ENCODE results near the gene CTSF.
"Not testable (repeated sequence)": the region's sequence is repeated elsewhere in the genome, so short reads cannot be mapped to it uniquely, and the experiment has no call there.

CTSF gene

GRCh38 chr11:66586136-66586535 is 17.7 kb upstream of the CTSF start:
- Histone ChIP-seq H4K20me1 (ENCODE audit: insufficient read depth, low read length) (no peaks in the 10 kb centered on the region), H3K4me1 (ENCODE audit: low read length) (no peaks in the 10 kb centered on the region)

GRCh38 chr11:66585447-66585846 is 17.0 kb upstream of the CTSF start:
- H3K9me3 ChIP-seq (ENCODE audit: insufficient read depth, low read length); H3K27ac ChIP-seq (ENCODE audit: low read length); H3K4me3 ChIP-seq (ENCODE audit: low read length); H3K9ac ChIP-seq (ENCODE audit: low read length); H4K20me1 ChIP-seq (ENCODE audit: insufficient read depth, low read length); H3K27me3 ChIP-seq (ENCODE audit: low read depth, low read length); H3K4me1 ChIP-seq (ENCODE audit: low read length); H3K79me2 ChIP-seq (ENCODE audit: low read length); H3K36me3 ChIP-seq (replicated peaks; ENCODE audit: low read depth, low read length); H2AFZ ChIP-seq (ENCODE audit: low read depth, low read length); H3K4me2 ChIP-seq (ENCODE audit: low read length): not testable (repeated sequence)

More at GRCh38 chr11:66586136-66586535, 17.7 kb upstream of the CTSF start:
- H3K9me3 ChIP-seq (ENCODE audit: insufficient read depth, low read length): peaks cover 5% of the 10 kb centered on the region; the same call in 1 of the 2 replicates
- H3K4me3 ChIP-seq (ENCODE audit: low read length): no peak overlapping the region
- no peaks in the 10 kb centered on the region for H3K79me2 ChIP-seq (ENCODE audit: low read length)
- H3K36me3 ChIP-seq (replicated peaks; ENCODE audit: low read depth, low read length): no peaks in the 10 kb centered on the region
- no peak overlapping the region for H2AFZ ChIP-seq (ENCODE audit: low read depth, low read length)
- no peaks in the 10 kb centered on the region for H3K27me3 ChIP-seq (ENCODE audit: low read depth, low read length)
- H3K4me2 ChIP-seq (ENCODE audit: low read length): no peak overlapping the region
- no peak for TF ChIP-seq CTCF (IDR thresholded peaks at IDR 0.05; ENCODE audit: low read depth, low read length)
- no peak for TF ChIP-seq EZH2phosphoT487 (IDR thresholded peaks at IDR 0.05; ENCODE audit: low read depth)
- H3K27ac ChIP-seq (ENCODE audit: low read length): no peak overlapping the region
- no peak overlapping the region for H3K9ac ChIP-seq (ENCODE audit: low read length)

- not testable (repeated sequence) for H3K27ac ChIP-seq (ENCODE audit: low read length); H3K9me3 ChIP-seq (ENCODE audit: insufficient read depth, low read length); H3K9ac ChIP-seq (ENCODE audit: low read length)
Observed at GRCh38 chr11:66582565-66583147, 14.2 kb upstream of the CTSF start.

GRCh38 chr11:66581261-66581660 is 12.9 kb upstream of the CTSF start:
- H3K9me3 ChIP-seq (ENCODE audit: insufficient read depth, low read length): peaks cover 5% of the 10 kb centered on the region; the same call in 1 of the 2 replicates

More at GRCh38 chr11:66582565-66583147, 14.2 kb upstream of the CTSF start:
- H2AFZ ChIP-seq (ENCODE audit: low read depth, low read length); H3K36me3 ChIP-seq (replicated peaks; ENCODE audit: low read depth, low read length); H3K79me2 ChIP-seq (ENCODE audit: low read length); H3K27me3 ChIP-seq (ENCODE audit: low read depth, low read length); H3K4me2 ChIP-seq (ENCODE audit: low read length); H4K20me1 ChIP-seq (ENCODE audit: insufficient read depth, low read length); H3K4me1 ChIP-seq (ENCODE audit: low read length); H3K4me3 ChIP-seq (ENCODE audit: low read length): not testable (repeated sequence)

More at GRCh38 chr11:66581261-66581660, 12.9 kb upstream of the CTSF start:
- TF ChIP-seq CTCF (IDR thresholded peaks at IDR 0.05; ENCODE audit: low read depth, low read length) (no peak), EZH2phosphoT487 (IDR thresholded peaks at IDR 0.05; ENCODE audit: low read depth) (no peak)
- Histone ChIP-seq H3K4me2 (ENCODE audit: low read length) (no peak overlapping the region), H2AFZ (ENCODE audit: low read depth, low read length) (no peak overlapping the region), H3K9ac (ENCODE audit: low read length) (no peak overlapping the region), H3K79me2 (ENCODE audit: low read length) (no peaks in the 10 kb centered on the region), H4K20me1 (ENCODE audit: insufficient read depth, low read length) (no peaks in the 10 kb centered on the region), H3K36me3 (replicated peaks; ENCODE audit: low read depth, low read length) (no peaks in the 10 kb centered on the region), H3K27ac (ENCODE audit: low read length) (no peak overlapping the region), H3K4me1 (ENCODE audit: low read length) (no peaks in the 10 kb centered on the region), H3K27me3 (ENCODE audit: low read depth, low read length) (no peaks in the 10 kb centered on the region), H3K4me3 (ENCODE audit: low read length) (no peak overlapping the region)

Data from OCI-LY3 (cell line).